K562 (cell line): ENCODE results near the gene ACOX1. TPM values are rescaled to one million over a fixed set of nuclear protein-coding genes. Genes with fewer than 3 reads are reported as not detected.

Source experiments
- ATF1 ChIP-seq, 2 experiments: fragments of 450-650 bp in 1 of 2; IDR thresholded peaks; 2 replicates each; pipeline ENCODE4 v1.6.1; 2016; ENCODE audit warnings: missing compliant biosample characterization in 1 of 2, missing genetic modification characterization in 1 of 2
- CHD4 ChIP-seq: fragments of 200-600 bp; sonication (generic); IDR thresholded peaks from 3 replicates; pipeline ENCODE4 v1.6.1; 2012; ENCODE audit warnings: low read depth, mild to moderate bottlenecking, mixed read lengths, low read length, inconsistent platforms; ENCODE audit not compliant: insufficient read depth, insufficient replicate concordance, poor library complexity, severe bottlenecking
- FOXP1 ChIP-seq: sonication (generic); formaldehyde crosslinking; IDR thresholded peaks from 2 replicates; pipeline ENCODE4 v1.8.0; 2022; ENCODE audit warnings: mild to moderate bottlenecking, missing genetic modification reagents
- FUS ChIP-seq: fragments of 200-400 bp; formaldehyde crosslinking; optimal IDR thresholded peaks from 2 replicates; pipeline ENCODE3; 2017; ENCODE audit warnings: low read depth, low read length
- GABPB1 ChIP-seq: sonication (generic); formaldehyde crosslinking; IDR thresholded peaks from 2 replicates; pipeline ENCODE4 v1.8.0; 2022; ENCODE audit warnings: mild to moderate bottlenecking, missing genetic modification reagents
- HNRNPLL ChIP-seq: fragments of 200-400 bp; formaldehyde crosslinking; IDR thresholded peaks from 2 replicates; pipeline ENCODE4 v1.6.1; 2017; ENCODE audit warnings: low read length, low read depth, mild to moderate bottlenecking; ENCODE audit not compliant: poor library complexity, severe bottlenecking
- ILF3 ChIP-seq: fragments of 450-650 bp; IDR thresholded peaks from 2 replicates; pipeline ENCODE4 v1.6.1; 2018; ENCODE audit warnings: antibody characterized with exemption, mild to moderate bottlenecking, moderate library complexity, borderline replicate concordance
- MTF1 ChIP-seq: fragments of 250-450 bp; sonication (Bioruptor Pico); IDR thresholded peaks from 2 replicates; pipeline ENCODE4 v1.9.0; 2021; ENCODE audit warnings: moderate library complexity, mild to moderate bottlenecking, inconsistent platforms, borderline replicate concordance
- RHOXF2B ChIP-seq: fragments of 250-450 bp; sonication (Bioruptor Pico); conservative IDR thresholded peaks from 2 replicates; pipeline ENCODE4 v1.5.1; 2021
- SMAD2 ChIP-seq: fragments of 150-350 bp; IDR thresholded peaks from 2 replicates; pipeline ENCODE4 v1.6.1; 2014; ENCODE audit warnings: low read depth, mild to moderate bottlenecking, low read length
- SNRNP70 ChIP-seq: fragments of 200-400 bp; formaldehyde crosslinking; optimal IDR thresholded peaks from 2 replicates; pipeline ENCODE3; 2017; ENCODE audit warnings: low read depth, low read length
- TAL1 ChIP-seq: fragments of 450-650 bp; IDR thresholded peaks from 2 replicates; pipeline ENCODE4 v1.6.1; 2016; ENCODE audit warnings: mild to moderate bottlenecking
- TCFL5 ChIP-seq: fragments of 250-450 bp; sonication (Bioruptor Pico); conservative IDR thresholded peaks from 2 replicates; pipeline ENCODE4 v1.6.1; 2021; ENCODE audit warnings: mild to moderate bottlenecking, moderate library complexity, matching md5 sums
- ZNF143 ChIP-seq: sonication (generic); formaldehyde crosslinking; IDR thresholded peaks from 2 replicates; pipeline ENCODE4 v1.9.0; 2022; ENCODE audit warnings: mild to moderate bottlenecking, missing genetic modification reagents
- ZNF212 ChIP-seq: fragments of 450-650 bp; formaldehyde crosslinking; IDR thresholded peaks from 2 replicates; pipeline ENCODE4 v1.4.0; 2020; ENCODE audit warnings: mild to moderate bottlenecking
- ZNF785 ChIP-seq: fragments of 250-450 bp; sonication (Bioruptor Pico); IDR thresholded peaks from 2 replicates; pipeline ENCODE4 v1.4.0; 2020; ENCODE audit warnings: mild to moderate bottlenecking
- polyA plus RNA-seq, 8 experiments: library from polyadenylated mRNA; depleted of rRNA in 4 of 8; stranded (reverse) in 5 of 8; unstranded in 3 of 8; fragments of >200 nt; fragmentation: Nextera tagmentation in 2 of 8; fragmentation: Illumina TruSeq in 1 of 8; extraction: Ambion mirVana in 2 of 8; extraction: Trizol in 1 of 8; gene quantifications; 2 replicates each; pipeline versions ENCODE4 v1.2.1 to v1.2.3, GENCODE V29; 2011 to 2014; ENCODE audit warnings: inconsistent platforms in 1 of 8, missing spikeins in 1 of 8
- total RNA-seq, 7 experiments: library from RNA; depleted of rRNA in 6 of 7; stranded (reverse); fragments of >200 nt in 6 of 7; fragmentation: Illumina TruSeq in 2 of 7; extraction: Trizol in 2 of 7; gene quantifications; 2 replicates each; pipeline versions ENCODE4 v1.2.1 to v1.2.3, GENCODE V29; 2011 to 2021; ENCODE audit warnings: low replicate concordance in 1 of 7
- TF ChIP-seq, protein P1 (sequence below): sonication (generic); formaldehyde crosslinking; IDR thresholded peaks from 2 replicates; pipeline ENCODE4 v1.8.1; 2023; ENCODE audit warnings: missing genetic modification reagents, mild to moderate bottlenecking, borderline replicate concordance
- TF ChIP-seq, protein P2 (sequence below), 2 experiments: fragments of 450-650 bp; conservative IDR thresholded peaks; 2 replicates each; pipeline ENCODE4 v1.6.1; 2017; ENCODE audit warnings: mild to moderate bottlenecking in 2 of 2, moderate library complexity in 2 of 2

Gene ACOX1
- total and polyA plus RNA-seq, 9 of the 15 experiments (the other 6 are each of a cell fraction or from before 2014, with no cell fraction given) = 7.8 to 24.1 (median 14.5) TPM

DNA sequence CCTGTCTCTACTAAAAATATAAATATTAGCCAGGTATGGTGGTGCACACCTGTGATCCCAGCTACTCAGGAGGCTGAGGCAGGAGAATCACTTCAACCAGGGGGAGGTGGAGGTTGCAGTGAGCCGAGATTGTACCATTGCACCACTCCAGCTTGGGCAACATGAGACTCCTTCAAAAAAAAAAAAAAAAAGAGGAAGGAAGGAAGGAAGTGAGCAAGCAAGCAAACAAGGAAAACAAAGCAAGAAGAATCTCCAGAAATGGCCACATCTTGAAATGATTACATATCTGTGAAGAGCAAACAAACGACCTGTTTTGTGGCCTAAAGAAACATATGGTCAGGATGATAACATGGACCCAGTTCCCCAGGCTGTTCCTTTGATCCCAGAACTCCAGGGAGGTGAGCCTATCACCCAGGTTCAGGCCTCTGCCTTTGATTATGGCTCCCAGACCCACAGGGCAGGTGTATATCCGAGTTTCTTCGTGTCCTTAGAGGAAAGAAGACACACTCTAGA is 8.9 kb downstream of the ACOX1 start (continued):
- TF ChIP-seq, protein P1, sequence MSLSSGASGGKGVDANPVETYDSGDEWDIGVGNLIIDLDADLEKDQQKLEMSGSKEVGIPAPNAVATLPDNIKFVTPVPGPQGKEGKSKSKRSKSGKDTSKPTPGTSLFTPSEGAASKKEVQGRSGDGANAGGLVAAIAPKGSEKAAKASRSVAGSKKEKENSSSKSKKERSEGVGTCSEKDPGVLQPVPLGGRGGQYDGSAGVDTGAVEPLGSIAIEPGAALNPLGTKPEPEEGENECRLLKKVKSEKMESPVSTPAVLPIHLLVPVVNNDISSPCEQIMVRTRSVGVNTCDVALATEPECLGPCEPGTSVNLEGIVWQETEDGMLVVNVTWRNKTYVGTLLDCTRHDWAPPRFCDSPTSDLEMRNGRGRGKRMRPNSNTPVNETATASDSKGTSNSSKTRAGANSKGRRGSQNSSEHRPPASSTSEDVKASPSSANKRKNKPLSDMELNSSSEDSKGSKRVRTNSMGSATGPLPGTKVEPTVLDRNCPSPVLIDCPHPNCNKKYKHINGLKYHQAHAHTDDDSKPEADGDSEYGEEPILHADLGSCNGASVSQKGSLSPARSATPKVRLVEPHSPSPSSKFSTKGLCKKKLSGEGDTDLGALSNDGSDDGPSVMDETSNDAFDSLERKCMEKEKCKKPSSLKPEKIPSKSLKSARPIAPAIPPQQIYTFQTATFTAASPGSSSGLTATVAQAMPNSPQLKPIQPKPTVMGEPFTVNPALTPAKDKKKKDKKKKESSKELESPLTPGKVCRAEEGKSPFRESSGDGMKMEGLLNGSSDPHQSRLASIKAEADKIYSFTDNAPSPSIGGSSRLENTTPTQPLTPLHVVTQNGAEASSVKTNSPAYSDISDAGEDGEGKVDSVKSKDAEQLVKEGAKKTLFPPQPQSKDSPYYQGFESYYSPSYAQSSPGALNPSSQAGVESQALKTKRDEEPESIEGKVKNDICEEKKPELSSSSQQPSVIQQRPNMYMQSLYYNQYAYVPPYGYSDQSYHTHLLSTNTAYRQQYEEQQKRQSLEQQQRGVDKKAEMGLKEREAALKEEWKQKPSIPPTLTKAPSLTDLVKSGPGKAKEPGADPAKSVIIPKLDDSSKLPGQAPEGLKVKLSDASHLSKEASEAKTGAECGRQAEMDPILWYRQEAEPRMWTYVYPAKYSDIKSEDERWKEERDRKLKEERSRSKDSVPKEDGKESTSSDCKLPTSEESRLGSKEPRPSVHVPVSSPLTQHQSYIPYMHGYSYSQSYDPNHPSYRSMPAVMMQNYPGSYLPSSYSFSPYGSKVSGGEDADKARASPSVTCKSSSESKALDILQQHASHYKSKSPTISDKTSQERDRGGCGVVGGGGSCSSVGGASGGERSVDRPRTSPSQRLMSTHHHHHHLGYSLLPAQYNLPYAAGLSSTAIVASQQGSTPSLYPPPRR (CRISPR knock-in tag) = no peak
- TF ChIP-seq TAL1 (peak; percentile 97), TCFL5 (CRISPR knock-in tag) (no peak), SNRNP70 (no peak), ZNF212 (no peak), RHOXF2B (no peak), HNRNPLL (no peak), SMAD2 (no peak), FUS (no peak), CHD4 (no peak), ILF3 (no peak), FOXP1 (CRISPR knock-in tag) (no peak), GABPB1 (CRISPR knock-in tag) (peak; percentile 36; the same call in 1 of the 2 replicates), ZNF785 (CRISPR knock-in tag) (no peak), ZNF143 (CRISPR knock-in tag) (no peak), MTF1 (CRISPR knock-in tag) (no peak), ATF1 (CRISPR knock-in tag; IDR thresholded peaks at IDR 0.05) (no peak), ATF1 (tag; IDR thresholded peaks at IDR 0.05) (peak; percentile 23; the same call in 1 of the 2 replicates)
- TF ChIP-seq, protein P2, sequence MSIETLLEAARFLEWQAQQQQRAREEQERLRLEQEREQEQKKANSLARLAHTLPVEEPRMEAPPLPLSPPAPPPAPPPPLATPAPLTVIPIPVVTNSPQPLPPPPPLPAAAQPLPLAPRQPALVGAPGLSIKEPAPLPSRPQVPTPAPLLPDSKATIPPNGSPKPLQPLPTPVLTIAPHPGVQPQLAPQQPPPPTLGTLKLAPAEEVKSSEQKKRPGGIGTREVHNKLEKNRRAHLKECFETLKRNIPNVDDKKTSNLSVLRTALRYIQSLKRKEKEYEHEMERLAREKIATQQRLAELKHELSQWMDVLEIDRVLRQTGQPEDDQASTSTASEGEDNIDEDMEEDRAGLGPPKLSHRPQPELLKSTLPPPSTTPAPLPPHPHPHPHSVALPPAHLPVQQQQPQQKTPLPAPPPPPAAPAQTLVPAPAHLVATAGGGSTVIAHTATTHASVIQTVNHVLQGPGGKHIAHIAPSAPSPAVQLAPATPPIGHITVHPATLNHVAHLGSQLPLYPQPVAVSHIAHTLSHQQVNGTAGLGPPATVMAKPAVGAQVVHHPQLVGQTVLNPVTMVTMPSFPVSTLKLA (conservative IDR thresholded peaks at IDR 0.05) = peak in 1 of 2 experiments; percentile 69; a peak in 2 of 4 replicates
